NCI-H1694 (cell line): ENCODE results near the gene GAB2.

Experiments
- DNase-seq: peaks from one replicate; lab custom pipeline; 2025; lab: John Stamatoyannopoulos, UW

GAB2 gene

GRCh38 chr11:78220218-78221157 is 197.1 kb downstream of the GAB2 start:
- DNase-seq = no peak

GRCh38 chr11:78219493-78220217 is 198.0 kb downstream of the GAB2 start:
- DNase-seq = no peak

GRCh38 chr11:78218707-78219492 is 198.7 kb downstream of the GAB2 start:
- DNase-seq = no peak

- DNase-seq = no peak
These were observed 199.7 kb downstream of the GAB2 start for GRCh38 chr11:78217650-78218541.

GRCh38 chr11:78216571-78217287 is 200.9 kb downstream of the GAB2 start:
- DNase-seq = no peak

- no peak for DNase-seq
These were observed 201.6 kb downstream of the GAB2 start for GRCh38 chr11:78216021-78216420.

GRCh38 chr11:78214331-78215194 is 203.1 kb downstream of the GAB2 start:
- no peak for DNase-seq

- DNase-seq = no peak
These were observed 203.9 kb downstream of the GAB2 start for GRCh38 chr11:78213526-78214330.

GRCh38 chr11:78212586-78213371 is 204.8 kb downstream of the GAB2 start:
- DNase-seq = no peak

- no peak for DNase-seq
These were observed 206.1 kb downstream of the GAB2 start for GRCh38 chr11:78211565-78211964.

- DNase-seq = no peak
These were observed 207.5 kb downstream of the GAB2 start for GRCh38 chr11:78210000-78210608.

- no peak for DNase-seq
These were observed 208.1 kb downstream of the GAB2 start for GRCh38 chr11:78209478-78209877.

- DNase-seq = no peak
These were observed 209.1 kb downstream of the GAB2 start for GRCh38 chr11:78208257-78209165.

GRCh38 chr11:78207532-78208256 is 209.9 kb downstream of the GAB2 start:
- no peak for DNase-seq

GRCh38 chr11:78205691-78206090 is 211.9 kb downstream of the GAB2 start:
- DNase-seq = no peak

GRCh38 chr11:78205256-78205655 is 212.4 kb downstream of the GAB2 start:
- no peak for DNase-seq
